ENCODE data around the gene MUC13.

MUC13 gene

GRCh38 chr3:124882816-124883747 is 51.5 kb downstream of the MUC13 start:
- Histone ChIP-seq H3K27me3 (ENCODE audit: control insufficient read depth, insufficient read depth, low read length) (peaks cover 2% of the 10 kb centered on the region), H3K9me3 (ENCODE audit: control insufficient read depth, low read depth, low read length) (no peaks in the 10 kb centered on the region), H3K36me3 (ENCODE audit: control insufficient read depth, low read depth, low read length) (no peaks in the 10 kb centered on the region), H3K4me3 (ENCODE audit: low read length) (peak overlapping the region; percentile 36), H3K4me1 (ENCODE audit: control insufficient read depth, low read depth, low read length) (peaks cover 39% of the 10 kb centered on the region), H3K27ac (ENCODE audit: low read length) (no peak overlapping the region), H3K9ac (ENCODE audit: low read length) (peak overlapping the region; percentile 4)

GRCh38 chr3:124881976-124882697 is 52.4 kb downstream of the MUC13 start:
- Histone ChIP-seq H3K9ac (ENCODE audit: low read length) (no peak overlapping the region), H3K4me3 (ENCODE audit: low read length) (peak overlapping the region; percentile 36), H3K36me3 (ENCODE audit: control insufficient read depth, low read depth, low read length) (no peaks in the 10 kb centered on the region), H3K27ac (ENCODE audit: low read length) (no peak overlapping the region), H3K9me3 (ENCODE audit: control insufficient read depth, low read depth, low read length) (no peaks in the 10 kb centered on the region), H3K27me3 (ENCODE audit: control insufficient read depth, insufficient read depth, low read length) (no peaks in the 10 kb centered on the region), H3K4me1 (ENCODE audit: control insufficient read depth, low read depth, low read length) (peaks cover 39% of the 10 kb centered on the region)

GRCh38 chr3:124879337-124879680 is 55.2 kb downstream of the MUC13 start:
- Histone ChIP-seq H3K4me1 (ENCODE audit: control insufficient read depth, low read depth, low read length) (peaks cover 32% of the 10 kb centered on the region), H3K4me3 (ENCODE audit: low read length) (no peak overlapping the region), H3K9ac (ENCODE audit: low read length) (no peak overlapping the region), H3K9me3 (ENCODE audit: control insufficient read depth, low read depth, low read length) (no peaks in the 10 kb centered on the region), H3K36me3 (ENCODE audit: control insufficient read depth, low read depth, low read length) (no peaks in the 10 kb centered on the region), H3K27me3 (ENCODE audit: control insufficient read depth, insufficient read depth, low read length) (no peaks in the 10 kb centered on the region), H3K27ac (ENCODE audit: low read length) (no peak overlapping the region)

DNA sequence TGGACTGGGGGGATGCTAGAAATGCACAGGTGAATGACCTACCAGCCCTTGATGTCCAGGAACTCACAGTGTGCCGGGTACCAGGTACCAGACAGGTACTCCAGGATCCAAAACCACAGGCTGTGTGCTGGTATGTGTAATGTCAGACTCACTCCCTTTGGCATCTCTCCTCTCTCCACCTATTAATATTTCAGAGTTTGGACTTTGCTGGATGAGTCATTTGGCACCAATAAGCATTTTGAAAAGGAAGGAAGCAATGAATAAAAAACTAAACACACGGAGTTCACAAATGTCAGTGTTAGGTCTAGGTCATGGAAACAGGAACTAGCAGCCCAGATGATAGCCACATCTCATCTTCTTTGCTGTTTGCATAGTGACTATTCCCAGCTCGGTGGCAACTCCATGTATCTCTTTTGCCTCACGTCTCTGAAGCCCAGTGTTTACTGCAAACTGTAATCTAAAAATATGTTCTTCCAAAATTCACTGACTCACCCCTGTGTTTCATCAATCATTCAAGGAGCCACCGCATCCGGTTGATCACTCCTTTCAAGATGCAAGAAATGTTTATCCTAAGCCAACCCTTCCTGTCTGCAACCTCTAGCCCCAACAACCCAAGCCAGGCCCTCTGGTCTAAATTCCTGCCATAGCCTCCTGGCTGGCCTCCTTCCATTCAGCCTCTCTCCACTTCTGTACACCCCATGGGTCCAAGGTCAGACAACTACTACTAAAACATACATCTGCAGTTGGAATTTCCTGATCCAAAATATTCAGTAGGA is 55.8 kb downstream of the MUC13 start:
- H3K4me3 ChIP-seq (ENCODE audit: low read length) = no peak overlapping the region
- H3K9me3 ChIP-seq (ENCODE audit: control insufficient read depth, low read depth, low read length) = no peaks in the 10 kb centered on the region
- H3K9ac ChIP-seq (ENCODE audit: low read length) = no peak overlapping the region
- peaks cover 27% of the 10 kb centered on the region for H3K4me1 ChIP-seq (ENCODE audit: control insufficient read depth, low read depth, low read length)
- H3K27me3 ChIP-seq (ENCODE audit: control insufficient read depth, insufficient read depth, low read length) = no peaks in the 10 kb centered on the region
- H3K27ac ChIP-seq (ENCODE audit: low read length) = no peak overlapping the region
- no peaks in the 10 kb centered on the region for H3K36me3 ChIP-seq (ENCODE audit: control insufficient read depth, low read depth, low read length)

DNA sequence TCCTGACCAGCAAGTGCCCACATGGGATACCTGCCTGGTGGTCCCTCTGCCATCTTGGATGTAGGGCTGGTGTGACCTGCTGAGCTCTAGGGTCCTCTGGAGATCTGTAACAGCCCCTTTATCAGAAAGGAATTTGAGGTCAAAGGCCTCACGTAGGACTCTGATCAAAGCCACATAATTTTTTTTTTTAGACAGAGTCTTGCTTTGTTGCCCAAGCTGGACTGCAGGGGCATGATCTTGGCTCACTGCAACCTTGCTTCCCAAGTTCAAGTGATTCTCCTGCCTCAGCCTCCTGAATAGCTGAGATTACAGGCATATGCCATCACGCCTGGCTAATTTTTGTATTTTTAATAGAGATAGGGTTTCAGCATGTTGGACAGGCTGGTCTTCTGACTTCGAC is 56.9 kb downstream of the MUC13 start:
- H3K4me1 ChIP-seq (ENCODE audit: control insufficient read depth, low read depth, low read length) = peaks cover 24% of the 10 kb centered on the region
- H3K27me3 ChIP-seq (ENCODE audit: control insufficient read depth, insufficient read depth, low read length) = no peaks in the 10 kb centered on the region
- no peak overlapping the region for H3K4me3 ChIP-seq (ENCODE audit: low read length)
- H3K27ac ChIP-seq (ENCODE audit: low read length) = no peak overlapping the region
- no peak overlapping the region for H3K9ac ChIP-seq (ENCODE audit: low read length)
- no peaks in the 10 kb centered on the region for H3K9me3 ChIP-seq (ENCODE audit: control insufficient read depth, low read depth, low read length)
- peaks cover 4% of the 10 kb centered on the region for H3K36me3 ChIP-seq (ENCODE audit: control insufficient read depth, low read depth, low read length)

- H3K27ac ChIP-seq (ENCODE audit: low read length) = no peak overlapping the region
- peaks cover 13% of the 10 kb centered on the region for H3K36me3 ChIP-seq (ENCODE audit: control insufficient read depth, low read depth, low read length)
- H3K9ac ChIP-seq (ENCODE audit: low read length) = no peak overlapping the region
- H3K4me3 ChIP-seq (ENCODE audit: low read length) = no peak overlapping the region
- H3K27me3 ChIP-seq (ENCODE audit: control insufficient read depth, insufficient read depth, low read length) = no peaks in the 10 kb centered on the region
- H3K9me3 ChIP-seq (ENCODE audit: control insufficient read depth, low read depth, low read length) = no peaks in the 10 kb centered on the region
- H3K4me1 ChIP-seq (ENCODE audit: control insufficient read depth, low read depth, low read length) = peaks cover 19% of the 10 kb centered on the region
These were observed 58.1 kb downstream of the MUC13 start for GRCh38 chr3:124876401-124876878.

GRCh38 chr3:124873226-124873625 is 61.3 kb downstream of the MUC13 start:
- Histone ChIP-seq H3K27ac (ENCODE audit: low read length) (no peak overlapping the region), H3K27me3 (ENCODE audit: control insufficient read depth, insufficient read depth, low read length) (no peaks in the 10 kb centered on the region), H3K9me3 (ENCODE audit: control insufficient read depth, low read depth, low read length) (no peaks in the 10 kb centered on the region), H3K4me1 (ENCODE audit: control insufficient read depth, low read depth, low read length) (peaks cover 11% of the 10 kb centered on the region), H3K9ac (ENCODE audit: low read length) (no peak overlapping the region), H3K4me3 (ENCODE audit: low read length) (no peak overlapping the region), H3K36me3 (ENCODE audit: control insufficient read depth, low read depth, low read length) (peaks cover 20% of the 10 kb centered on the region)

GRCh38 chr3:124867511-124867910 is 67.0 kb downstream of the MUC13 start:
- no peak overlapping the region for H3K27ac ChIP-seq (ENCODE audit: low read length)
- H3K4me1 ChIP-seq (ENCODE audit: control insufficient read depth, low read depth, low read length) = no peaks in the 10 kb centered on the region
- no peaks in the 10 kb centered on the region for H3K27me3 ChIP-seq (ENCODE audit: control insufficient read depth, insufficient read depth, low read length)
- no peak overlapping the region for H3K4me3 ChIP-seq (ENCODE audit: low read length)
- no peak overlapping the region for H3K9ac ChIP-seq (ENCODE audit: low read length)
- H3K36me3 ChIP-seq (ENCODE audit: control insufficient read depth, low read depth, low read length) = peaks cover 21% of the 10 kb centered on the region
- H3K9me3 ChIP-seq (ENCODE audit: control insufficient read depth, low read depth, low read length) = no peaks in the 10 kb centered on the region

GRCh38 chr3:124862006-124862405 is 72.5 kb downstream of the MUC13 start:
- no peak overlapping the region for H3K4me3 ChIP-seq (ENCODE audit: low read length)
- H3K9ac ChIP-seq (ENCODE audit: low read length) = no peak overlapping the region
- H3K9me3 ChIP-seq (ENCODE audit: control insufficient read depth, low read depth, low read length) = no peaks in the 10 kb centered on the region
- no peak overlapping the region for H3K27ac ChIP-seq (ENCODE audit: low read length)
- peaks cover 11% of the 10 kb centered on the region for H3K4me1 ChIP-seq (ENCODE audit: control insufficient read depth, low read depth, low read length)
- peaks cover 3% of the 10 kb centered on the region for H3K36me3 ChIP-seq (ENCODE audit: control insufficient read depth, low read depth, low read length)
- H3K27me3 ChIP-seq (ENCODE audit: control insufficient read depth, insufficient read depth, low read length) = no peaks in the 10 kb centered on the region

GRCh38 chr3:124861041-124861440 is 73.5 kb downstream of the MUC13 start:
- H3K9me3 ChIP-seq (ENCODE audit: control insufficient read depth, low read depth, low read length) = no peaks in the 10 kb centered on the region
- H3K27ac ChIP-seq (ENCODE audit: low read length) = no peak overlapping the region
- H3K27me3 ChIP-seq (ENCODE audit: control insufficient read depth, insufficient read depth, low read length) = no peaks in the 10 kb centered on the region
- no peak overlapping the region for H3K4me3 ChIP-seq (ENCODE audit: low read length)
- H3K9ac ChIP-seq (ENCODE audit: low read length) = no peak overlapping the region
- peaks cover 5% of the 10 kb centered on the region for H3K36me3 ChIP-seq (ENCODE audit: control insufficient read depth, low read depth, low read length)
- peaks cover 11% of the 10 kb centered on the region for H3K4me1 ChIP-seq (ENCODE audit: control insufficient read depth, low read depth, low read length)

GRCh38 chr3:124860599-124860998 is 74.0 kb downstream of the MUC13 start:
- H3K9me3 ChIP-seq (ENCODE audit: control insufficient read depth, low read depth, low read length) = no peaks in the 10 kb centered on the region
- peaks cover 9% of the 10 kb centered on the region for H3K36me3 ChIP-seq (ENCODE audit: control insufficient read depth, low read depth, low read length)
- H3K9ac ChIP-seq (ENCODE audit: low read length) = no peak overlapping the region
- no peak overlapping the region for H3K4me3 ChIP-seq (ENCODE audit: low read length)
- H3K27ac ChIP-seq (ENCODE audit: low read length) = no peak overlapping the region
- peaks cover 11% of the 10 kb centered on the region for H3K4me1 ChIP-seq (ENCODE audit: control insufficient read depth, low read depth, low read length)
- H3K27me3 ChIP-seq (ENCODE audit: control insufficient read depth, insufficient read depth, low read length) = no peaks in the 10 kb centered on the region

All from iPS-18a (cell line).